K562 (cell line): ENCODE measurements around the gene PYGM. TPM values are rescaled to one million over a fixed set of nuclear protein-coding genes. Genes with fewer than 3 reads are reported as not detected.

Experiments
- ATAC-seq: fragments of 200-7000 bp; cut with Tn5 transposase; 3 replicates; pipeline ENCODE4 v1.9.1; 2020; ENCODE audit warnings: moderate library complexity
- BruUV-seq: library from RNA; stranded (reverse); fragments of 400-500 nt; replicated peaks from 2 replicates; lab custom pipeline; 2021; lab: Mats Ljungman, UMichigan
- CTCF ChIA-PET: fragments of 300-600 bp; formaldehyde crosslinking; extraction: SDS; loops from one replicate; lab custom pipeline; 2021; ENCODE audit warnings: low intra/inter-chr PET ratio; lab: Yijun Ruan, JAX
- POLR2A ChIA-PET: fragments of 300-600, 350-650 bp; sonication (Branson Sonifier 250); formaldehyde crosslinking; extraction: SDS; loops from one replicate; lab custom pipeline; 2021; ENCODE audit warnings: antibody characterized with exemption, inconsistent platforms; lab: Yijun Ruan, JAX
- DNase-seq, 4 experiments: peaks; one replicate each; pipeline versions ENCODE4 v3.0.0 to v3.0.0-alpha.2; 2011 to 2018; ENCODE audit warnings: low spot score in 3 of 4, mixed read lengths in 3 of 4; ENCODE audit errors: extremely low read depth in 1 of 4
- FAIRE-seq: peaks from 2 replicates; lab custom pipeline; 2011; peaks lifted over from hg19 to GRCh38; lab: Jason Lieb, UNC
- H2AFZ ChIP-seq: 2 replicates; pipeline ENCODE4 v1.6.0; 2011; ENCODE audit warnings: low read depth, low read length, control low read depth, inconsistent platforms
- H3K27ac ChIP-seq: fragments of 200-600 bp; 3 replicates; pipeline ENCODE4 v1.8.0; 2011; ENCODE audit warnings: low read depth, mild to moderate bottlenecking, control low read depth, inconsistent platforms, low read length, moderate library complexity, mixed read lengths; ENCODE audit errors: extremely low read depth
- H3K27me3 ChIP-seq, 2 experiments: fragments of 300-600 bp in 1 of 2; 2 replicates in 1 of 2; 3 replicates in 1 of 2; pipeline versions ENCODE4 v1.6.0 to v1.8.0; 2011; ENCODE audit warnings: inconsistent platforms in 2 of 2, low read length in 2 of 2, mild to moderate bottlenecking in 1 of 2, mixed read lengths in 1 of 2, moderate library complexity in 1 of 2; ENCODE audit not compliant: control insufficient read depth in 2 of 2, insufficient read depth in 2 of 2
- H3K36me3 ChIP-seq: fragments of 300-600 bp; 3 replicates; pipeline ENCODE4 v1.8.0; 2011; ENCODE audit warnings: mild to moderate bottlenecking, low read length, inconsistent platforms; ENCODE audit not compliant: control insufficient read depth, insufficient read depth
- H3K4me1 ChIP-seq, 2 experiments: fragments of 200-600 bp in 1 of 2; replicated peaks in 1 of 2; 2 replicates in 1 of 2; 3 replicates in 1 of 2; pipeline versions ENCODE4 v1.5.1 to v1.8.0; 2011; ENCODE audit warnings: inconsistent platforms in 2 of 2, low read length in 2 of 2, mild to moderate bottlenecking in 1 of 2, mixed read lengths in 1 of 2, moderate library complexity in 1 of 2; ENCODE audit not compliant: control insufficient read depth in 2 of 2, insufficient read depth in 2 of 2
- H3K4me2 ChIP-seq: 2 replicates; pipeline ENCODE4 v1.6.1; 2011; ENCODE audit warnings: low read length, control low read depth, inconsistent platforms, mixed read lengths; ENCODE audit not compliant: insufficient read depth
- H3K4me3 ChIP-seq: fragments of 200-600 bp; sonication (generic), shearing (Covaris generic); 2 replicates; pipeline ENCODE4 v1.5.1; 2016; ENCODE audit warnings: control low read depth, inconsistent platforms
- H3K79me2 ChIP-seq: fragments of 200-600 bp; 3 replicates; pipeline ENCODE4 v1.8.0; 2011; ENCODE audit warnings: low read length, inconsistent platforms; ENCODE audit not compliant: control insufficient read depth, insufficient read depth
- H3K9ac ChIP-seq, 2 experiments: 2 replicates each; pipeline versions ENCODE4 v1.6.0 to v1.6.1; 2011; ENCODE audit warnings: low read depth in 2 of 2, low read length in 2 of 2, control low read depth in 1 of 2, inconsistent platforms in 1 of 2, mild to moderate bottlenecking in 1 of 2, mixed read lengths in 1 of 2; ENCODE audit not compliant: insufficient read depth in 1 of 2
- H3K9me1 ChIP-seq: one replicate; pipeline ENCODE4 v1.6.0; 2011; ENCODE audit warnings: inconsistent platforms, mild to moderate bottlenecking, low read length, moderate library complexity; ENCODE audit not compliant: control insufficient read depth, insufficient read depth
- H3K9me3 ChIP-seq: replicated peaks from 2 replicates; pipeline ENCODE4 v1.5.1; 2011; ENCODE audit warnings: low read depth, low read length, inconsistent platforms; ENCODE audit not compliant: control insufficient read depth, insufficient read depth
- H4K20me1 ChIP-seq: replicated peaks from 2 replicates; pipeline ENCODE4 v1.6.1; 2011; ENCODE audit warnings: low read length, inconsistent platforms, mixed read lengths; ENCODE audit not compliant: control insufficient read depth, insufficient read depth
- ATF6 ChIP-seq: sonication (generic); formaldehyde crosslinking; IDR thresholded peaks from 2 replicates; pipeline ENCODE4 v1.4.0; 2020; ENCODE audit warnings: mild to moderate bottlenecking, missing genetic modification reagents
- BRCA1 ChIP-seq, 2 experiments: fragments of 450-650 bp in 1 of 2; sonication (generic) in 1 of 2; formaldehyde crosslinking in 1 of 2; IDR thresholded peaks; 2 replicates each; pipeline versions ENCODE4 v1.5.0 to v1.6.1; 2017 to 2020; ENCODE audit warnings: mild to moderate bottlenecking in 1 of 2, missing genetic modification reagents in 1 of 2
- CBFB ChIP-seq: sonication (generic); formaldehyde crosslinking; IDR thresholded peaks from 2 replicates; pipeline ENCODE4 v1.4.0; 2020; ENCODE audit warnings: mild to moderate bottlenecking, missing genetic modification reagents
- E2F6 ChIP-seq, 2 experiments: IDR thresholded peaks; 2 replicates each; pipeline ENCODE4 v1.6.1; 2011; ENCODE audit warnings: borderline replicate concordance in 1 of 2, control low read depth in 1 of 2, low read depth in 1 of 2, low read length in 1 of 2, mild to moderate bottlenecking in 1 of 2, mixed read lengths in 1 of 2, moderate library complexity in 1 of 2; ENCODE audit not compliant: insufficient read depth in 1 of 2, insufficient read length in 1 of 2, poor library complexity in 1 of 2, severe bottlenecking in 1 of 2; ENCODE audit errors: extremely low read depth in 1 of 2
- HES1 ChIP-seq: fragments of 450-650 bp; IDR thresholded peaks from 2 replicates; pipeline ENCODE4 v1.6.1; 2016; ENCODE audit warnings: low read depth, mild to moderate bottlenecking, moderate library complexity
- KLF1 ChIP-seq: fragments of 450-650 bp; IDR thresholded peaks from 2 replicates; pipeline ENCODE4 v1.6.1; 2016; ENCODE audit warnings: missing genetic modification characterization, missing compliant biosample characterization
- LCOR ChIP-seq: sonication (generic); formaldehyde crosslinking; IDR thresholded peaks from 2 replicates; pipeline ENCODE4 v1.8.0; 2022; ENCODE audit warnings: mild to moderate bottlenecking, missing genetic modification reagents
- NFIX ChIP-seq: fragments of 250-450 bp; sonication (Bioruptor Pico); IDR thresholded peaks from 2 replicates; pipeline ENCODE4 v1.4.0; 2020; ENCODE audit warnings: low read depth, mild to moderate bottlenecking, moderate library complexity
- TARDBP ChIP-seq: fragments of 450-650 bp; IDR thresholded peaks from 2 replicates; pipeline ENCODE4 v1.6.1; 2016
- ZBTB33 ChIP-seq: sonication (generic); formaldehyde crosslinking; IDR thresholded peaks from 2 replicates; pipeline ENCODE4 v1.8.1; 2023; ENCODE audit warnings: mild to moderate bottlenecking, missing genetic modification reagents
- ZFP30 ChIP-seq: fragments of 250-450 bp; sonication (Bioruptor Pico); IDR thresholded peaks from 2 replicates; pipeline ENCODE4 v1.8.0; 2022; ENCODE audit warnings: moderate library complexity, mild to moderate bottlenecking, inconsistent platforms, borderline replicate concordance
- ZNF518B ChIP-seq: fragments of 250-450 bp; sonication (Bioruptor Pico); IDR thresholded peaks from 2 replicates; pipeline ENCODE4 v1.5.0; 2021; ENCODE audit warnings: mild to moderate bottlenecking, moderate library complexity
- WGBS: fragments of 100-300 bp; shearing (Covaris generic); methylation state at CpG from one replicate; pipeline ENCODE4 v1.1.6; 2016; ENCODE audit warnings: low coverage, mixed read lengths; ENCODE audit not compliant: insufficient coverage; ENCODE audit errors: missing lambda C conversion rate; 5-methylcytosine and 5-hydroxymethylcytosine counted together
- in situ Hi-C: fragments of 300-500 bp; cut with MboI; formaldehyde crosslinking; loops from 4 replicates; pipeline ENCODE4 v1.15.0; 2018; ENCODE audit warnings: inconsistent platforms, mixed read lengths
- intact Hi-C: fragments of 100-400 bp; cut with micrococcal nuclease; formaldehyde crosslinking; loops from 2 replicates; pipeline ENCODE4 v1.14.2; 2022
- polyA plus RNA-seq, 8 experiments: library from polyadenylated mRNA; depleted of rRNA in 4 of 8; stranded (reverse) in 5 of 8; unstranded in 3 of 8; fragments of >200 nt; fragmentation: Nextera tagmentation in 2 of 8; fragmentation: Illumina TruSeq in 1 of 8; extraction: Ambion mirVana in 2 of 8; extraction: Trizol in 1 of 8; gene quantifications; 2 replicates each; pipeline versions ENCODE4 v1.2.1 to v1.2.3, GENCODE V29; 2011 to 2014; ENCODE audit warnings: inconsistent platforms in 1 of 8, missing spikeins in 1 of 8
- total RNA-seq, 7 experiments: library from RNA; depleted of rRNA in 6 of 7; stranded (reverse); fragments of >200 nt in 6 of 7; fragmentation: Illumina TruSeq in 2 of 7; extraction: Trizol in 2 of 7; gene quantifications; 2 replicates each; pipeline versions ENCODE4 v1.2.1 to v1.2.3, GENCODE V29; 2011 to 2021; ENCODE audit warnings: low replicate concordance in 1 of 7

The PYGM gene
- total and polyA plus RNA-seq, 9 of the 15 experiments (the other 6 are each of a cell fraction or from before 2014, with no cell fraction given), result 0.07 to 1.5 (median 0.68) TPM

- in situ Hi-C loops, result no loop called here
- ChIA-PET POLR2A (no interaction called here), CTCF (no interaction called here)
- ATAC-seq, result peak; percentile 27
- 79% methylated on average over 12 of the region's 19 CpGs for WGBS
- Histone ChIP-seq H3K79me2 (no peaks in the 10 kb centered on the region), H4K20me1 (peaks cover 14% of the 10 kb centered on the region), H3K4me1 (peaks cover 12 to 41% of the 10 kb centered on the region in 2 experiments), H3K36me3 (no peaks in the 10 kb centered on the region), H3K9me1 (no peaks in the 10 kb centered on the region), H3K27ac (no peak overlapping the region), H2AFZ (peak overlapping the region; percentile 93), H3K9ac (peak overlapping the region in 1 of 2 experiments; percentile 85; a peak in 2 of 4 replicates), H3K4me2 (peak overlapping the region; percentile 55; the same call in 1 of the 2 replicates), H3K4me3 (peak overlapping the region; percentile 35; the same call in 1 of the 2 replicates), H3K27me3 (peaks cover 26 to 36% of the 10 kb centered on the region in 2 experiments), H3K9me3 (no peaks in the 10 kb centered on the region; the same call in 1 of the 2 replicates)
- intact Hi-C loops, result no loop called here
- DNase-seq, result peak in 2 of 4 experiments; percentile 36 to 43
- no peak for FAIRE-seq
- no TSS peak for BruUV-seq
- TF ChIP-seq ZNF518B (CRISPR knock-in tag) (no peak), ATF6 (no peak), TARDBP (no peak), E2F6 (IDR thresholded peaks at IDR 0.05; ENCODE audit: borderline replicate concordance in 1 of 2, extremely low read depth in 1 of 2, insufficient read depth in 1 of 2, insufficient read length in 1 of 2, low read depth in 1 of 2, low read length in 1 of 2, poor library complexity in 1 of 2, severe bottlenecking in 1 of 2) (peak; percentile 56), NFIX (CRISPR knock-in tag) (no peak), ZFP30 (CRISPR knock-in tag) (no peak), CBFB (CRISPR knock-in tag) (no peak), LCOR (CRISPR knock-in tag) (no peak), ZBTB33 (peak; percentile 89), BRCA1 (IDR thresholded peaks at IDR 0.05) (no peak), BRCA1 (CRISPR knock-in tag; IDR thresholded peaks at IDR 0.05) (0 out of 2 replicates have a peak, but pooled peaks have one; percentile 27), HES1 (no peak), KLF1 (tag) (no peak)
Measured at GRCh38 chr11:64711956-64712362, 47.8 kb downstream of the PYGM start.
